AG04449 (cell line): ENCODE measurements around the gene PRG2.

Source experiments
- CTCF ChIA-PET: fragments of 350-600 bp; formaldehyde crosslinking; extraction: SDS; loops from one replicate; lab custom pipeline; 2021; ENCODE audit warnings: antibody characterized with exemption; lab: Yijun Ruan, JAX
- POLR2A ChIA-PET: fragments of 400-600, 350-600 bp; formaldehyde crosslinking; extraction: SDS; loops from one replicate; lab custom pipeline; 2020; ENCODE audit warnings: antibody characterized with exemption, inconsistent platforms; lab: Yijun Ruan, JAX
- DNase-seq: peaks from one replicate; pipeline ENCODE4 v3.0.0-alpha.2; 2010; ENCODE audit warnings: low read depth, low spot score
- H3K4me3 ChIP-seq: 2 replicates; pipeline ENCODE4 v1.5.1; 2011; ENCODE audit warnings: low read depth, mild to moderate bottlenecking, control low read depth, low read length
- CTCF ChIP-seq: IDR thresholded peaks from one replicate; pipeline ENCODE4 v1.5.1; 2011; ENCODE audit warnings: mild to moderate bottlenecking, moderate library complexity, low read length, control low read depth, inconsistent platforms; ENCODE audit not compliant: insufficient read depth; ENCODE audit errors: missing control alignments

PRG2 gene

GRCh38 chr11:57358543-57358961 lies 31.9 kb downstream of the PRG2 start:
- POLR2A ChIA-PET = no interaction called here
- CTCF ChIA-PET = interaction anchor here (1.0 to 5.7 kb wide), 6 partner anchors 7 to 210 kb away, joined by 3 to 40 read pairs (median 8); no protein-coding TSS in a partner anchor
- no peak overlapping the region for H3K4me3 ChIP-seq
- DNase-seq = no peak
- TF ChIP-seq CTCF = no peak

- CTCF ChIA-PET = interaction anchor here (1.1 to 5.7 kb wide), 4 partner anchors 11 to 169 kb away, joined by 3 to 40 read pairs (median 8); no protein-coding TSS in a partner anchor
- H3K4me3 ChIP-seq = no peak overlapping the region
- POLR2A ChIA-PET = no interaction called here
- DNase-seq = no peak
- no peak for TF ChIP-seq CTCF
These were observed 32.6 kb downstream of the PRG2 start for GRCh38 chr11:57357856-57358255.

GRCh38 chr11:57357310-57357709 lies 33.1 kb downstream of the PRG2 start:
- DNase-seq = no peak
- POLR2A ChIA-PET = no interaction called here
- CTCF ChIA-PET = interaction anchor here (0.8 to 5.7 kb wide), 5 partner anchors 10 to 170 kb away, joined by 3 to 40 read pairs (median 4); no protein-coding TSS in a partner anchor
- TF ChIP-seq CTCF = no peak
- no peak overlapping the region for H3K4me3 ChIP-seq

- CTCF ChIA-PET = interaction anchor here (0.6 to 5.7 kb wide), 6 partner anchors 9 to 1156 kb away, joined by 3 to 40 read pairs (median 4); no protein-coding TSS in a partner anchor
- POLR2A ChIA-PET = no interaction called here
- no peak for DNase-seq
- TF ChIP-seq CTCF = no peak
- H3K4me3 ChIP-seq = no peak overlapping the region
These were observed 34.2 kb downstream of the PRG2 start for GRCh38 chr11:57356268-57356667.

- no peak for TF ChIP-seq CTCF
- no peak for DNase-seq
- H3K4me3 ChIP-seq = no peak overlapping the region
- ChIA-PET CTCF (interaction anchor here (5.7 kb wide), 1 partner anchor 7 kb away, joined by 40 read pairs; no protein-coding TSS in a partner anchor), POLR2A (no interaction called here)
These were observed 35.8 kb downstream of the PRG2 start for GRCh38 chr11:57354699-57355098.

- no peak overlapping the region for H3K4me3 ChIP-seq
- TF ChIP-seq CTCF = no peak
- CTCF ChIA-PET = interaction anchor here (1.0 to 10.0 kb wide), 4 partner anchors 17 to 214 kb away, joined by 3 to 161 read pairs (median 6); partner anchors contain the start of genes TIMM10 and UBE2L6
- POLR2A ChIA-PET = no interaction called here
- DNase-seq = no peak
These were observed 36.6 kb downstream of the PRG2 start for GRCh38 chr11:57353852-57354251.
